ENCODE data around the gene WWTR1.

Gene WWTR1

GRCh38 chr3:149654188-149654601, 3.6 kb downstream of the WWTR1 start:
- DNase-seq (ENCODE audit: low read depth): no peak

DNA sequence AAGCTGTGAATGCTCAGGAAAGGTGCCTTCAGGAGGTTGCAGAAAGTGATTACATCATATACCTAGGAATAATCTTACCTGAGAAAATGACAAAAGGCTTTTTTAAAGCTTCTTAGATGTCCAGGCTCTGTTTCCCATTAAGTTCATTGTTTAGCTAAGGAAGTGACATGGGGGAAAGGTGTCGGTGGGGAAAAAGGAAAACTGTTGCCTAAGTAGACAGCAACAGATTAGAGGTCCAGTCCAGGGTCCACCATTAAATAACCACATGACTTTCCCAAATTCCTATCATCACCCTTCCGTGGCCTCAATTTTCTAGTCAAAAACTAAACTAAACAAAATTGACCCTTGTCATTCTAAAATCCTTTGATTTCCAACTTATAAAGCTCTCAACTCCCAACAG, 4.3 kb downstream of the WWTR1 start:
- DNase-seq (ENCODE audit: low read depth): no peak

- DNase-seq (ENCODE audit: low read depth): no peak
These were observed 4.7 kb downstream of the WWTR1 start for GRCh38 chr3:149653136-149653535.

DNA sequence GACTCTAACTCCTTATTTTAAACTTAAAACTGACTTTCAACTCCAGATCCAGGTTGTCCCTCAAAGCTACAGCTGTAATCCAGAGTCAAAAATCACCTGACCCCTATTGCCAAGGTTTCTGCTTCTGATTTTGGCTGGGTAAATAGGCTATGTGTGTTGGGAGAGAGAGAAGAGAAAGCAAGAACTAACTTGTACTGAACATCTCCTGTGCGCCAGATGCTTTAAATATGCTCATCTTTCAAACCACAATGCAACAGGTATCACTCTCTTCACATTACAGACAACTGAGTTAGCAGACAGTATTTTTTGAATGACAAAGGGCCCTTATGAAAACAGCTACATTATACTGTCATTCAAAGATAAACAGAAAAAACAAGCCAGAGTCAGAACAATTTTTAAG, 7.0 kb downstream of the WWTR1 start:
- DNase-seq (ENCODE audit: low read depth): no peak

GRCh38 chr3:149648525-149648924, 9.3 kb downstream of the WWTR1 start:
- no peak for DNase-seq (ENCODE audit: low read depth)

DNA sequence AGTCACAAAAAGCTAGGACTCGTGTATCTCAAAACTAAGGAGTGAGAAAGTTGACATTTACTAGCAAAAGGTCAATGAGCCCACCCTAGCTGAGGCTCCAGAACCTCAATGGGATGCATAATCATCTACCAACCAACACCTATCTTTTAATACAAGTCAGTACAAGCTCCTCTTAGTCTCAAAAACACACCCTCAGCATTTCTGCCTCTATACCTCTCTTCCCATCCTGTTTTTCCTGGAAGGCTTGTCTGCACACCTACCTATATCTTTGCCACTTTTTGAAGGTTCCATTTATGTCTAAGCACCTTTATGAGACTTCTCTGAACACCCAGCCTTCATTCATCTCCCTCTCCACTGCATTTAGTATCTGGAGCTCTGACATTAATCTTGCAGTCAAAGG, 10.0 kb downstream of the WWTR1 start:
- DNase-seq (ENCODE audit: low read depth): no peak

DNA sequence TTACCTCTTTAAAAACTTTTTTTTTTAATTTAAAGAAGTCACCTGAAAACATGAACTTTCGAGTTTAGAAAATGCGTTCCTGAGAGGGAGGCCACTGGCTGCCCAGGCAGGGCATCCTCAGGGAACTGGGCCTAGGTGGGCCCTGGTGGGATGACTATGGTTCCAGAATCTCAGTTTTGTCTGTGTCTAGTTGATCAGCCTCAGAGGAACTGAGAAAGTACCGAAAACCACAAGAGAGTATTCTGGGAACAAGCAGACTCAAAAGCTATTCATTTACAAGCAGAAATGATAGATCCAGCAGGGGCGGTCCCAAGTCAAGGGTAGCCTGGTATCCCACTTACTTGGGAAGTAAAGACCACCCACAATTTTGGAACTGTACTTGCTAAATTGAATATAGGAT, 10.5 kb downstream of the WWTR1 start:
- no peak for DNase-seq (ENCODE audit: low read depth)

- no peak for DNase-seq (ENCODE audit: low read depth)
These were observed 11.6 kb downstream of the WWTR1 start for GRCh38 chr3:149646181-149646766.

DNA sequence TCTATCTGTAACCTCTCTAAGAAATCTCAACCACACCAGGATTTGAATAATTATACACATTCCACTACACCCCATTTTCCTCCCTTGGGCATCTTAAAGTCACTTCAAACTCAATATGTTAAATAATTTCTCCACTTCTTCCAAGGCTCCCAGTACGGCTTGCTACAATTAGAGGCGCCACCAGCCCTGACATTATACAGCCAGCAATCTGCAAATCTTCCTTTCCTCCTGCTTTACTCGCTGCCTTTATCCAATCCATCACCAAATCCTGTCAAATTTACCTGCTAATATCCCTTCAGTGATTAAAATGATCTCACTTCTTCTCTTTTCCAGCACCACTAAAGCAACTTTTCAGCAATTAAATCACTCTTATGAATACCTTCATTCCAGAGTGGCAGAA, 13.9 kb downstream of the WWTR1 start:
- no peak for DNase-seq (ENCODE audit: low read depth)

DNA sequence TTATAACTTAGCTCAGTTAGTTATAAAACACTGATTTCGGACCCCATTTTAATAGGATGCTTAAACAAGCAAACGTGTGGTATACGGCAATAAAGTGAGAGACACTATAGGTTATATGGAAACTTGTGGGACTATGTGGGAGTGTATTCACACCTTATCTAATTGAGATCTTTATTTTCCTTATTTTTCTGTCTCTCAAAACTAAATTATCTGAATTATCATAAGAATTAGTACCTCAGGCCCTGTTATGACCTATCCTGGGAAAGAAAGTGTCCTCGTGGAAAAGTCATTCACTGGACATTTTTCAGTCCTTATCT, 14.4 kb downstream of the WWTR1 start:
- no peak for DNase-seq (ENCODE audit: low read depth)

DNA sequence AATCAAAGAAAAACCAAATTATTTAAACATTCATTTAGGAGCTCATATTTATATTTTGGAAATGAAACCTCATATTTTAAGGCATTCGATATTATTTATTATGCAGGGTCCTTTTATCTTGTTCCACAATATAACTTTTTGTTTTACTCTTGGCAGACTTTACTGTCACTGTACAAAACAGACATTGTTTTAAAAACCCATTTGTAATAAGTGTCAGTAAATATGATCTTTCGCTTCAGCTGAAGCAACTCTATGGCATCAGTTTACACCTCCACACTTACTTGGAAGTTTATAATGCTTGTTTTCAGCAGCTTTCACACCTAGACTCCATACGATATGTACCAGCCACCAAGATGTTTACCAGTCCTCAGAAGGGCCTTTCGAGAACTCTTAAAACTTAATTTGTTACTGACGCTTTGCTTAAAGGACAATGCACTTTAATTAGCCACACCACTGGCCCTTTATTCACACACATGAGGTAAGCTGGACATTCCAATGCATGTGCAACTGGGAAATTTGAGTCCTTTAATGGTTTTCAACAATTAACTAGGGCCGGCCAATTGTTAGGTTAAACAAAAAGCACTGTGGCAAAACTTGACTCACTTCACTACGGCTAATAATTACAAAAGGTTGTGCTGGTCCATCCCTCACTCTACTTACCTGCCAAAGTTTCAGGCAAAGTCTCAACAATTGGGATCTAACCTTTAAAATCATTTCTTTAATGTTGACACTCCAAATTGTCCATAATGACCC, 16.7 kb downstream of the WWTR1 start:
- DNase-seq (ENCODE audit: low read depth): no peak

GRCh38 chr3:149639093-149639486, 18.7 kb downstream of the WWTR1 start:
- no peak for DNase-seq (ENCODE audit: low read depth)

DNA sequence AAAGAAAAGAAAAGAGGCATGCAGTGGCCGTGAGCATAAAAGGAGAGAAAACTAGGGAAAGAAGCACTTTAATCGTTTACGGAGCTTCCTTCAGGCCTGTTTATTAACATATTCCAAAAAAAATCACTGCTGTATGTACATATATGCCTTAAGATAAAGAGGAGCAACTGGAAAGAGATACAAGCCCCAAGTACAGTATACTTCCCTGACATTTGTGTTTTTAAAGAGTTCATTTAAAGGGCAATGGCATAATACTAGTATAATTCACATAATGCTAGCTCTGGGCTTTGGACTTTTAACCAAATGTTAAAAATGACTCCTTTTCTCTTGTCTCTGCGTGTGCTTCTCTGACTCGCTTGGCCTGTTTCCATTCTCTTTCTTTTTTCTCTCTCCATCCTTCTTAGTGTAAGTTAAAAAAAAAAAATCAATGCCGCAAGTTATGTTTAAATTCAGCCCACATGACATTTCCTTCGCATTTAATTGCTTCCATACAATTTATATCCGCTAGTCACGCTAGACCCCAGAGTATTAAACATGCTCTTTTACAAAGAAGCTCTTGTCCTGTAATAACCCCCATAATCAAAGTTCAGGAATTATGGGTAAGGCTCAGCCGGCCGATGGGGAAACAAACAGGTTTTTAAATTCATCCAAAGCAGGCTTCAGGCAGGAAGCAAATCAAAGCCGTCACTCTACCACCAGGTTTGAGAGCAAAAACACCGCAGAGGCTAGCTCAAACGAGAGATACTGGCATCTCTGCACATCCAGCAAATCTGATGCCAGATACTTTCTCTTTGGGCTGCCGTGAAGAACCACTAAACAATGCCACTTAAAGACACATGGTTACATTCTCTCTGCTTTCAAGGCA, 19.4 kb downstream of the WWTR1 start:
- DNase-seq (ENCODE audit: low read depth): no peak

- no peak for DNase-seq (ENCODE audit: low read depth)
These were observed 22.4 kb downstream of the WWTR1 start for GRCh38 chr3:149635396-149635795.

DNA sequence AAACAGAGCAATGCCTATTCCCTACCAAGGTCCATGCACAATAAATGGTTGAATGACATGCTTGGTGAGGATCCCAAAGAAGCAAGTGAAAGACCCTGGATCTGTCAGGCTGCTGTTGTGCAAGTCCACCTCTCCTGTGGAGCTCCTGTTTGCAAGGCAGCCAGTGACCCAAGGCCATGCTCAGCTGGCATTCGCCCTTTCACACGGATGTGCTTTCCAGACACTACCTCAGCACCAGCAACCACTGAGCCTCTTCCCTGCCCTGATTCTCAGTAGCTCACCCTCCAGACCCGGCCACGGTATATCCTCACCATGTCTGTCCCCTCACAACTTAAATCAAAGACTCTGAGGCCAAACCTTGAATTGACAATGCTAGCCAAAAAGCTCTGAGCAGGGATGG, 23.3 kb downstream of the WWTR1 start:
- no peak for DNase-seq (ENCODE audit: low read depth)

GRCh38 chr3:149634072-149634471, 23.8 kb downstream of the WWTR1 start:
- DNase-seq (ENCODE audit: low read depth): no peak

GRCh38 chr3:149632225-149632624, 25.6 kb downstream of the WWTR1 start:
- no peak for DNase-seq (ENCODE audit: low read depth)

DNA sequence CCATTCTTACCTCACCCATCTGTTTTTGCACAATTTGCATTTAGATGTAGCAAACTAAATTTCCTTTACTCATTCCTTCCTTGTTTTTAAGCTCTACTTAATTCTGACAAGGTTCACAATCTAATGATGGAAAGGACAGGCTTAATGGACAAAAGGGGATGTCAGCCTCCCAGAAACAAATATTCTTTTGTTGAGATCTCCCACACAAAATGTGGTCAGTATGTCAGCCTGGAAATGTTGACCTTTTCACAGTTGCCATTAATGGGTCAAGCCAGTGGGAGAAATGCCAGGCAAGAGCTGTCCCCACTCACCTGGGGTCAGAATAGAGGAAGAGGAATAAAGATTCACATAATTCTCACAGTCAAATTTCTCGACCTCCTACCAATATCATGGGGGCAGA, 27.0 kb downstream of the WWTR1 start:
- DNase-seq (ENCODE audit: low read depth): no peak

DNA sequence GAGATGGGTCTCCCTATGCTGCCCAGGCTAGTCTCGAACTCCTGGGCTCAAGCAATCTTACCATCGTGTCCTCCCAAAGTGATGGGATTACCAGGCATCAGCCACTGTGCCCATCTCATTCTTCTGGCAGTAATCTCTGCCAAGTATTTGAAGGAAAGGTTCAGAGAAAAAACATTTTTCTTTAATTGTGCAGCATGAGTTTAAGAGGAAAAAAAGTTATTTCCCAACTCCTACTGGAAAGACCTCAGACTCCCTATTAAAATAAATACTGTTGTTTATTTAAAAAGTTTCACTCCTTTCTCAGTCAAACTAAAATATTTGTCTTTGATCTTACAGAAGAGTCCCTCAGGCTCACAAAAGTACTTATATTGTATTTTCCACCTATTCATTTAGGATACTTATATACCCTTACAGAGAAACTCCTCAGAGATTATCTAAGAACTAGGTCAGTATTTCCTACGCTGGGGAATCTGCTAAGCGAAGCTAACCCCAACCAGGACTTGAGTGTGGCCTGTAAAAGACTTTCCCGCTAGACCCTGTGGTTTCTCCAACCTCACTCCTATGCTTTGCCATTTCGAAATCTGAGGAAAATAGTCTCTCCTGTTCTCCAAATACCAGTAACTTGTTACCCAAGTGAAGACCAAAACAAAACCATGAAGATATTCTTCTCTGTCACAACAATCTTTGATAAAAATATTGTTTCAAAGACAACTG, 28.7 kb downstream of the WWTR1 start:
- DNase-seq (ENCODE audit: low read depth): no peak

GRCh38 chr3:149626671-149627070, 31.2 kb downstream of the WWTR1 start:
- no peak for DNase-seq (ENCODE audit: low read depth)

DNA sequence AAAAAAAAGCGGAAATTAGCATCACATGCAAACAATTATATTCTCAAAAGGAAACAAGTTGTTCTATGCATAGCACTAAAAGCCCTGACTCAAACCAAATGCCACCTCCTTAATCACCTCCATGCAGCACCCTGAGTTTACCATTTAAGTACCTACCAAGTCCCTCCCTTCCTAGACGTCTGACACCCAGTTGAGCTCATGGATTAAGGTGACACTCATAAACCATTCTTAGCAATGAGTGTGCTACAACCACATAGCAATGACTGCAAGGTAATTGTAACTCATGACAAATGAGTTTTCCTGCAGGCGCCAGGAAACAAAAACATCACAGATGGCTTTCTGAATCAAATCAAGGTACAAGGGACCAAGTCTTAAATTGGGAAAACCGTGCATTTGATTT, 32.0 kb downstream of the WWTR1 start:
- no peak for DNase-seq (ENCODE audit: low read depth)

GRCh38 chr3:149623824-149624223, 34.0 kb downstream of the WWTR1 start:
- no peak for DNase-seq (ENCODE audit: low read depth)

All from stimulated activated CD8-positive, alpha-beta memory T cell treated with anti-CD3 and anti-CD28 coated beads, Interleukin-7, amount 100 ng/mL, for 24 hours (primary cell).